Ovary (tissue), 9 donors: Measurements from ENCODE around the gene MYRF. TPM values are rescaled to one million over a fixed set of nuclear protein-coding genes. Genes with fewer than 3 reads are reported as not detected.

Experiments
- DNase-seq, 5 donors: peaks; one replicate each; pipeline ENCODE4 v3.0.0-alpha.2; 2019 to 2020
- H3K27ac ChIP-seq, 2 donors: fragments of 200-600 bp; one replicate each; pipeline versions ENCODE4 v1.5.1 to v1.8.0; 2019 to 2022
- H3K27me3 ChIP-seq: fragments of 200-600 bp; one replicate; pipeline ENCODE4 v1.8.0; 2022
- H3K36me3 ChIP-seq: fragments of 200-600 bp; sonication (generic); one replicate; pipeline ENCODE4 v1.5.1; 2019
- H3K4me1 ChIP-seq: one replicate; pipeline ENCODE4 v1.8.1; 2013; ENCODE audit warnings: mild to moderate bottlenecking, moderate library complexity; ENCODE audit not compliant: insufficient read depth
- H3K4me3 ChIP-seq: fragments of 200-600 bp; sonication (generic); one replicate; pipeline ENCODE4 v1.5.1; 2017
- H3K9me3 ChIP-seq, 2 donors: fragments of 200-600 bp in 1 of 2; sonication (generic) in 1 of 2; one replicate each; pipeline versions ENCODE4 v1.5.1 to v1.8.1; 2013 to 2019; ENCODE audit warnings: mild to moderate bottlenecking in 1 of 2, moderate library complexity in 1 of 2
- CTCF ChIP-seq, 3 donors: fragments of 450-650 bp in 2 of 3; fragments of 200-600 bp in 1 of 3; IDR thresholded peaks; one replicate each; pipeline versions ENCODE4 v1.5.1 to v1.8.0; 2016 to 2022; ENCODE audit warnings: antibody characterized with exemption in 3 of 3, mild to moderate bottlenecking in 1 of 3
- EP300 ChIP-seq: sonication (generic); formaldehyde crosslinking; IDR thresholded peaks from one replicate; pipeline ENCODE4 v1.6.1; 2017; ENCODE audit warnings: antibody characterized with exemption
- POLR2A ChIP-seq: fragments of 450-650 bp; IDR thresholded peaks from one replicate; pipeline ENCODE4 v1.6.1; 2017; ENCODE audit warnings: antibody characterized with exemption, mild to moderate bottlenecking, moderate library complexity
- WGBS, 3 donors: extraction: QIAGEN DNeasy Blood & Tissue Kit in 1 of 3; methylation state at CpG; one replicate each; pipeline versions ENCODE4 v1.1.5 to v1.1.7; 2013 to 2017; 5-methylcytosine and 5-hydroxymethylcytosine counted together
- intact Hi-C, 4 donors: fragments of 100-400 bp; cut with DNase I; formaldehyde crosslinking; loops; one replicate each; pipeline versions ENCODE4 v1.11.0 to v1.15.1; 2022 to 2023
- polyA plus RNA-seq, 2 donors: library from polyadenylated mRNA; stranded (reverse); fragments of 200-250 nt in 1 of 2; fragments of 350-450 nt in 1 of 2; fragmentation: Illumina TruSeq in 1 of 2; extraction: RNeasy Lipid Tissue Mini Kit (QIAGEN cat#74804) in 1 of 2; gene quantifications; one replicate each; pipeline ENCODE4 v1.2.3, GENCODE V29; 2013 to 2014
- total RNA-seq, 7 donors: library from RNA; depleted of rRNA in 2 of 7; stranded (reverse); fragments of >200 nt in 2 of 7; fragmentation: NEBNext Ultra II Directional in 3 of 7; extraction: Animal tissue kit (Norgen Biotek cat#: 25700) in 3 of 7; gene quantifications; one replicate each; pipeline versions ENCODE4 v1.1.0 to v1.2.4, GENCODE V29; 2016 to 2023
- donor health status: DM: no; HTN: no; CAD: no; lungs with moderate emphysema.
- donor health status: DM: no; HTN: no; CAD: no.
- donor health status: Bipolar disorder and iron deficiency.
- donor health status: DM: yes; HTN: yes; CAD: no.
- donor health status: DM: no; HTN: no; CAD: no.
- donor health status: DM: yes; HTN: yes; CAD: no.

MYRF gene
- total and polyA plus RNA-seq, 9 donors: 6.6 to 109 (median 23.3) TPM

DNA sequence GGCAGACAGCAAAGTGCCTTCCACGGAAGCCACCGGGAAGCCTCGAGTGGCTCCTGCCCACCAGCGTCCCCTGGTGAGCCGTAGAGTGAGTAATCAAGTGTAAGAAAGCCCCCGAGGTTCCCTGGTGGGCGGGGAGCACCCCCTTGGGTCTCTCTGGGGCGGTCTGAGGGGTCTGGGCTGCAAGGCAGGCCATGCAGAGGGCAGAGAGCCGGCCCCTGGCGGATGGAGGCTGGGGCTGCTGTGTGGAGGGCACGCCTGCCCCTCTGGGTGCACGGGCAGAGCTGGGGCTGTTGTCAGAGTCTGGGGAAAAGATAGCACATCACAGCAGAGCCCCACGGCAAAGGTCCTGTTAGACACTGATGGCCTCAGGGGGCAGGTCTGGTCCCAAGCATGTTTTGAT is 25.7 kb upstream of the MYRF start:
- peak overlapping the region; percentile 41 to 43 for H3K27ac ChIP-seq

DNA sequence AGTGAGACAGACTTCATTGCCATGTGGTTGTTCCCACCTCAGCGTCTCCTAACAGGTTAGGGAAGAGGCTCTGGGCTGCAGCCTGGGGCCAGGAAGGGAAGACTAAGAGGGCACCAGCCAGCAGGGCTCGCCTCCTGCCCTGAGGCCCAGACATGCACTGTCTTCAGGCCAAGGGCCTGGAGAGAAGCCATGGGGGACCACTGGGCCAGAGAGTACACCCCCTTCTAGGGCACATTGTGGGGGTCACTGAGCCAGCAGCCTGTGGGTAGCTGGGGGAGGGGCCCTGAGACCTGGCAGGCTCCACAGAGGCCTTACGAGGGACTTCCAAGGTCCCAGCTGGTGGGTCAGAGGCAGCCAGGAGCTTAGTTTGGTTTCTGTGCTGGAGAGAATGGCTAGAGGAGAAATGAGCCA is 25.0 kb upstream of the MYRF start:
- peaks cover 12% of the 10 kb centered on the region for H3K4me1 ChIP-seq
- TF ChIP-seq EP300 (no peak), CTCF (IDR thresholded peaks at IDR 0.05) (no peak), POLR2A (no peak)
- no peaks in the 10 kb centered on the region for H3K9me3 ChIP-seq
- H3K27ac ChIP-seq: peak overlapping the region in 1 of 2 donors; percentile 26
- H3K4me3 ChIP-seq: no peak overlapping the region
- no peaks in the 10 kb centered on the region for H3K36me3 ChIP-seq
- 61 to 83% (median 65%) methylated on average over 3 of the region's 3 CpGs for WGBS, 3 donors
- DNase-seq: peak in 2 of 5 donors; percentile 49 to 70
- intact Hi-C loops: loop anchor here in 1 of 4 donors (1.0 kb wide), 1 partner anchor 32 kb away; no protein-coding TSS in a partner anchor
- no peaks in the 10 kb centered on the region for H3K27me3 ChIP-seq

More for the DNA sequence above, 25.7 kb upstream of the MYRF start:
- Histone ChIP-seq H3K36me3 (no peaks in the 10 kb centered on the region), H3K4me3 (no peak overlapping the region), H3K9me3 (no peaks in the 10 kb centered on the region), H3K4me1 (peaks cover 12% of the 10 kb centered on the region), H3K27me3 (no peaks in the 10 kb centered on the region)
- TF ChIP-seq POLR2A: no peak
- no peak for TF ChIP-seq EP300
- no peak for TF ChIP-seq CTCF (IDR thresholded peaks at IDR 0.05)
- 85 to 92% (median 86%) methylated on average over 13 of the region's 13 CpGs for WGBS, 3 donors
- intact Hi-C loops: loop anchor here in 1 of 4 donors (1.0 kb wide), 1 partner anchor 31 kb away; no protein-coding TSS in a partner anchor
- no peak for DNase-seq

DNA sequence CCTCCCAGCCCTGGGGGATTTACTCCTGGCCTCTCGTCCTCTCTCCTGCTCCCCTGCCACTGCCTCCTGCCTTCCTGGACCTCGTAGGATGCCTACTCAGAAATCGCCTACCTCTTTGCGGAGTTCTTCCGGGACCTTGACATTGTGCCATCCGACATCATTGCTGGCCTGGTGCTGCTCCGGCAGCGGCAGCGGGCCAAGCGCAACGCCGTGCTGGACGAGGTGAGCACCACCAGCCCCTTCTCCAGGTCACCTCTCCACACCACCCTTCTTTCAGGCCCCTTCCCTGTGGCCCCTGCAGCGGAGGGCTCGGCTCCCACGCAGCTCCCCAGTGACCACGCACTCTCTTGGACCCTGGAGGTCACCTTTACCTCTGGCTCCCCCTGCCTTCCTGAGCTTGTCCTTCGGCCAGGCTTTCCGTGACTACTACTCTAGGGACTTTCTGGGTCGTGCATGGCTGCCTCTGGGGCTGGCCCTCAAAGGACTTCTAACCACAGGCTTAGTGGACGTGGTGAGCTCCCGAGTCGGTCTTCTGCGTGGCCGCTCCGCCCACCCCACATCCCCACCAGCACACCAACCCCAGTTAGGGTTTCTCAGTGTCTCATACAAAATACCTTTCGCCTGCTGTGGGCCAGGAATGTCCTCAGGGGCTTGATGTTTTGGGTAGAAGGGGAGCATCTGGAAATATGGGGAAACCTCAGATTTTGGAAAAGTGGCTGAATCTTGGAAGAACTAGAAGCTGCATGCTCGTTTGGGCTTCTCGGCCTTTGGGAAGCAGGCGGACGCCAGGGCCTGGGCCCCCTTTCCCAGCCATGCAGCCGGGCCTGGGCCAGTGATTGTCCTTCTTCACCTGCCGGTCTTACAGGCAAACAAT is 24.1 kb upstream of the MYRF start:
- no peak for DNase-seq
- no peaks in the 10 kb centered on the region for H3K9me3 ChIP-seq
- H3K27ac ChIP-seq: peak overlapping the region in 1 of 2 donors; percentile 26
- TF ChIP-seq CTCF (IDR thresholded peaks at IDR 0.05) (no peak), EP300 (no peak), POLR2A (no peak)
- no peaks in the 10 kb centered on the region for H3K36me3 ChIP-seq
- no peak overlapping the region for H3K4me3 ChIP-seq
- intact Hi-C loops: no loop called here
- WGBS, 3 donors: 90 to 94% (median 91%) methylated on average over 33 of the region's 33 CpGs
- peaks cover 12% of the 10 kb centered on the region for H3K4me1 ChIP-seq
- H3K27me3 ChIP-seq: no peaks in the 10 kb centered on the region

GRCh38 chr11:61728940-61729219 is 23.6 kb upstream of the MYRF start:
- intact Hi-C loops: no loop called here
- no peak for TF ChIP-seq EP300
- no peak for TF ChIP-seq CTCF (IDR thresholded peaks at IDR 0.05)
- TF ChIP-seq POLR2A: no peak
- peaks cover 12% of the 10 kb centered on the region for H3K4me1 ChIP-seq
- WGBS, 3 donors: 88 to 91% (median 88%) methylated on average over 8 of the region's 8 CpGs
- no peaks in the 10 kb centered on the region for H3K27me3 ChIP-seq
- H3K36me3 ChIP-seq: no peaks in the 10 kb centered on the region
- no peak for DNase-seq
- H3K4me3 ChIP-seq: no peak overlapping the region
- H3K27ac ChIP-seq: no peak overlapping the region
- H3K9me3 ChIP-seq: no peaks in the 10 kb centered on the region
